ENCODE data around the gene AKAP8.

AKAP8 gene

GRCh38 chr19:15379083-15379998 is at the start of gene AKAP8:
AKAP8 (minus strand) TSS chr19:15379787; CDS start chr19:15379731, 56 bp downstream.
- ATAC-seq (replicated peaks; ENCODE audit: extremely low read depth, poor library complexity, severe bottlenecking) (peak; percentile 92), DNase-seq (ENCODE audit: low spot score in 2 of 2) (peak; percentile 94 to 97)
- no peaks in the 10 kb centered on the region for H3K9me3 Mint-ChIP-seq
- H3K36me3 Mint-ChIP-seq (ENCODE audit: insufficient read depth) = peaks cover 26% of the 10 kb centered on the region
- peak within 1 kb of the TSS; percentile 97 for H3K27ac Mint-ChIP-seq (ENCODE audit: low read depth)
- no peaks in the 10 kb centered on the region for H3K27me3 Mint-ChIP-seq
- peak within 1 kb of the TSS; percentile 92 for H3K4me3 Mint-ChIP-seq
- H3K4me1 Mint-ChIP-seq = peaks cover 36% of the 10 kb centered on the region

DNA sequence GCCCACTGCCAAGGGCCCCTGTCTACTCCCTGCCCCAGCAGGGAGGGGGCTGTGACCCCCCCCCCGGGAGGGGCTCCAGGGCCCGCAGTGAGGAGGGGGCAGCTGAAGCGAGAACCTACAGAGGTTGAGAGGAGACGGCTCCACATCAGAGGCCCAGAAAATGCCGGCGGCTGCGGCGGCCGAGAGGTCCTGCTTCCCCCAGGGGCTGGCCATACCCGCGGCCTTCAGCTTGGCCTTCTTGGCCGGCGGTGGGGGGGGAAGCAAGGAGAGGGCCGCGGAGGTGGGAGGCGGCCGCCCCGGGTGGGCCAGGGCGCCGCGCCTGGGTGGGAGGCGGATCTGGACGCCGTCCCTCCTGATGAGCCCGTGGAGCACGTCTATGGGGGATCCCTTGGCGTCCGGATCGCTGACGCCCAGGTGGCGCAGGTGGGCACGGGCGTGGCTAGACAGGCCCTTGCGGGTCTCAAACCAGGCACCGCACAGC is 48.4 kb upstream of the AKAP8 start:
- Mint-ChIP-seq H3K9me3 (no peaks in the 10 kb centered on the region), H3K27me3 (no peaks in the 10 kb centered on the region), H3K4me3 (no peak overlapping the region), H3K4me1 (peaks cover 25% of the 10 kb centered on the region), H3K36me3 (ENCODE audit: insufficient read depth) (peaks cover 19% of the 10 kb centered on the region), H3K27ac (ENCODE audit: low read depth) (no peak overlapping the region)
- ATAC-seq (replicated peaks; ENCODE audit: extremely low read depth, poor library complexity, severe bottlenecking) (no peak), DNase-seq (ENCODE audit: low spot score in 2 of 2) (no peak)

DNA sequence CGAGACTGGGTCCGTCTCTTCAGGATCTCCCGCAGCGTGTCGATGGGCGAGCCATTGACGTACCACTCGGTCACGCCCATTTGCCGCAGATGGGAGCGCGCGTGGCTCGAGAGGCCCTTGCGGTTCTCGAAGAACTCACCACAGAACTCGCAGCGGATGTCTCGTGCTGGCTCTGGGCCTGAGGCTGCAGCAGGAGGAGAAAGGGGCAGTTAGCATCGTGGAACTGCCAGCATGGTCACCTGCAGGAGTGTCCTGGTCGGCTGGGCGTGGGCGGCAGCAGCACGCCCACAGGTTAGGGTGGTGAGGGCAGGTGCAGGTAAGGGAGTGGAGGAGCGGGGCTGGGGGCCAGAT is 47.7 kb upstream of the AKAP8 start:
- DNase-seq (ENCODE audit: low spot score in 2 of 2) = no peak
- H3K36me3 Mint-ChIP-seq (ENCODE audit: insufficient read depth) = peaks cover 19% of the 10 kb centered on the region
- no peak overlapping the region for H3K4me3 Mint-ChIP-seq
- ATAC-seq (replicated peaks; ENCODE audit: extremely low read depth, poor library complexity, severe bottlenecking) = no peak
- peaks cover 23% of the 10 kb centered on the region for H3K4me1 Mint-ChIP-seq
- H3K27ac Mint-ChIP-seq (ENCODE audit: low read depth) = no peak overlapping the region
- no peaks in the 10 kb centered on the region for H3K9me3 Mint-ChIP-seq
- H3K27me3 Mint-ChIP-seq = no peaks in the 10 kb centered on the region

DNA sequence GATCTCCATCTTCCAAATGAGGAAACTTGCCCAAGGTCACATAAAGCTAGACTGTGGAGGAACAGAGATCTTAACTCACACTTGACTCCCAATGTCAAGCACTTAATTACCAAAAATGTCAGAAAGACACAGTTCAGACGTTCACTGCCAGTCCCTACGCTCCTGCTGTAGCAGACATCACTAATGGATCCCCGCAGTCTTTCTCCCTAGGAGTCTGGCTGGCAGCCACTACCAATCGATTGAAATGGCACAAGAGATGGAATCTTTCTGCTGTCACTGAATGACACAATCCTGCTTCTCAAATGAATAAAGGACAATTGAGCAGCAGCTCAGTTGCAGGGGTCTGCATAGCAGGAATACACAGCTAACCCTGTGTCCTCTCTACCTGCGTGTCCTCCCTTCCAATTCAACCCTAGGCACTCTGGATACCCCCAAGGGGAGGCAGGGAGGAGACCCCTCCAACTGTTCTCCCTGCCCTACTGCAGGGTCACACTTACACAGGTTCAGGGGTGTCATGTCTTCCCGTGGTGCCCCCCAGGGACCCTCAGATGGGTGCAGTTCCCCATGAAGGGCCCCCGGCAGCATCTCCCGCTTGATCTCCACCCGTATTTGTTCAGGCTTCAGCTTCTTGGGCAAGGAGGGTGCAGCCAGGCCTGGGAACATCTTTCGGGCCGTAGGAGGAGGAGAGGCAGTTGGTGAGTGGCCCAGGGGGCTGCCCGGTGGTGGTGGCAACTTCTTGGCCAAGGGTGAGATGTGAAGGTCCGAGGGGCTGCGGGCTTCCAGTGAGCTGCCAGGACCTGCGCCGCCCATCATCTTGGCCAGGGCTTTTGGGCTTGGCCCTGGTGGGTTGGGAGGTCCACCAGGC is 47.1 kb upstream of the AKAP8 start:
- H3K36me3 Mint-ChIP-seq (ENCODE audit: insufficient read depth) = peaks cover 15% of the 10 kb centered on the region
- H3K4me1 Mint-ChIP-seq = peaks cover 19% of the 10 kb centered on the region
- no peak for DNase-seq (ENCODE audit: low spot score in 2 of 2)

DNA sequence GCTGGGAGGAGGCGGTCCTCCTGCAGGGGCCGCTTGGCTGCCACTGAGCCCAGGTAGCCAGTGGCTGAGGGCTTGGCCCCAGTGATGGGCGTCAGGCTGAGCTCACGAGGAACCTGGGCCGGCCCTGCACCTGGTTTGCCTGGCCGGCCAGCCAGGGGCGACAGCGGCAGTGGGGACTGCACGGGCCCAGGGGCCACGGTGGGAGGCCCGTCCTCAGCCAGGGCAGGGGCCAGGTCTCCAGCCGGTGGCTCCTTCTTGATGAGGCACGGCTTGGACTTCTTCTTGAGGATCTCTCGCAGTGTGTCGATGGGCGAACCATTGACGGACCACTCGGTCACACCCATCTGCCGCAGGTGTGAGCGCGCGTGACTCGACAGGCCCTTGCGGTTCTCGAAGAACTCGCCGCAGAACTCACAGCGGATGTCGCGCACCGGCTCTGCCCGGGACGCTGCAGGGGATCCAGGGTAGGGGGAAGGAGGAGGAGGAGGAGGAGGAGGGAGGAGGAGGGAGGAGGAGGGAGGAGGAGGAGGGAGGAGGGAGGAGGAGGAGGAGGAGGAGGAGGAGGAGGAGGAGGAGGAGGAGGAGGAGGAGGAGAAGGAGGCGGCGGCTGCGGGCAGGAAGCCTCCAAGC is 45.8 kb upstream of the AKAP8 start:
- Mint-ChIP-seq H3K4me3 (no peak overlapping the region), H3K4me1 (peaks cover 9% of the 10 kb centered on the region), H3K36me3 (ENCODE audit: insufficient read depth) (peaks cover 14% of the 10 kb centered on the region), H3K27me3 (no peaks in the 10 kb centered on the region), H3K27ac (ENCODE audit: low read depth) (no peak overlapping the region), H3K9me3 (no peaks in the 10 kb centered on the region)
- DNase-seq (ENCODE audit: low spot score in 2 of 2) (no peak), ATAC-seq (replicated peaks; ENCODE audit: extremely low read depth, poor library complexity, severe bottlenecking) (no peak)

More for the DNA sequence above, 47.1 kb upstream of the AKAP8 start:
- Mint-ChIP-seq H3K4me3 (no peak overlapping the region), H3K27ac (ENCODE audit: low read depth) (no peak overlapping the region), H3K27me3 (no peaks in the 10 kb centered on the region), H3K9me3 (no peaks in the 10 kb centered on the region)
- ATAC-seq (replicated peaks; ENCODE audit: extremely low read depth, poor library complexity, severe bottlenecking) = no peak

DNA sequence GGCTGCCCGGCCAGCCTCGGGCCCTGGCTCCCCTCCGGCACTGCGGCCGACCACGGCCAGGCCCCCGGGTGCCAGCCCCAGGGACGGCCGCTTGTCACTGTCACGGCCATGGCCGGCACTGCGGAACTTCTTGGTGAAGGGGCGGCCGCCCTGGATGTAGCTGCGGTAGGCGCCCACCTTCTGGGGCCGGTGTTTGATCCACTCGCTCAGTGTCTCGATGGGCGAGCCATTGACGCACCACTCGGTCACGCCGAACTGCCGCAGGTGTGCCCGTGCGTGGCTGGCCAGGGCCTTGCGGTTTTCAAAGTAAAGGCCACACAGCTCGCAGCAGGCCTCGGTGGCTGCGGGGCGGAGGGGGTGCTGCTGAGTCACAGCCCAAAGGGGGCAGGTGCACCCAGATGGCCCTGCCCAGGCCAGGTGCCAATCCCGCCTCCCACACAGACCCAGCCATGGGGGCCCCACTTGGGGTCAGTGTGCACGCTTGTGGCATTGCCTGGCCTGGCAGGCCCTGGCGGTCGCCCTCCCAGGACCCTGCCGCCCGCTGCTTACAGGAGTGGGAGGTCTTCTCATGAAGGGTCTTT is 45.2 kb upstream of the AKAP8 start:
- Mint-ChIP-seq H3K9me3 (no peaks in the 10 kb centered on the region), H3K4me1 (peaks cover 10% of the 10 kb centered on the region), H3K27ac (ENCODE audit: low read depth) (no peak overlapping the region), H3K4me3 (no peak overlapping the region), H3K27me3 (no peaks in the 10 kb centered on the region), H3K36me3 (ENCODE audit: insufficient read depth) (peaks cover 12% of the 10 kb centered on the region)
- DNase-seq (ENCODE audit: low spot score in 2 of 2) (no peak), ATAC-seq (replicated peaks; ENCODE audit: extremely low read depth, poor library complexity, severe bottlenecking) (no peak)

- H3K4me3 Mint-ChIP-seq = no peak overlapping the region
Measured at GRCh38 chr19:15424121-15424520, 44.5 kb upstream of the AKAP8 start.

GRCh38 chr19:15423130-15423529 is 43.5 kb upstream of the AKAP8 start:
- Mint-ChIP-seq H3K27me3 (no peaks in the 10 kb centered on the region), H3K9me3 (no peaks in the 10 kb centered on the region), H3K4me3 (no peak overlapping the region), H3K4me1 (peaks cover 25% of the 10 kb centered on the region), H3K27ac (ENCODE audit: low read depth) (no peak overlapping the region), H3K36me3 (ENCODE audit: insufficient read depth) (peaks cover 15% of the 10 kb centered on the region)
- no peak for DNase-seq (ENCODE audit: low spot score in 2 of 2)
- no peak for ATAC-seq (replicated peaks; ENCODE audit: extremely low read depth, poor library complexity, severe bottlenecking)

More at GRCh38 chr19:15424121-15424520, 44.5 kb upstream of the AKAP8 start:
- H3K27me3 Mint-ChIP-seq = no peaks in the 10 kb centered on the region
- no peak overlapping the region for H3K27ac Mint-ChIP-seq (ENCODE audit: low read depth)
- H3K36me3 Mint-ChIP-seq (ENCODE audit: insufficient read depth) = peaks cover 13% of the 10 kb centered on the region
- no peaks in the 10 kb centered on the region for H3K9me3 Mint-ChIP-seq
- peaks cover 16% of the 10 kb centered on the region for H3K4me1 Mint-ChIP-seq
- DNase-seq (ENCODE audit: low spot score in 2 of 2) (no peak), ATAC-seq (replicated peaks; ENCODE audit: extremely low read depth, poor library complexity, severe bottlenecking) (no peak)

GRCh38 chr19:15422296-15423075 is 42.9 kb upstream of the AKAP8 start:
- Mint-ChIP-seq H3K27me3 (no peaks in the 10 kb centered on the region), H3K4me1 (peaks cover 31% of the 10 kb centered on the region), H3K4me3 (no peak overlapping the region), H3K9me3 (no peaks in the 10 kb centered on the region), H3K36me3 (ENCODE audit: insufficient read depth) (peaks cover 15% of the 10 kb centered on the region), H3K27ac (ENCODE audit: low read depth) (no peak overlapping the region)
- no peak for ATAC-seq (replicated peaks; ENCODE audit: extremely low read depth, poor library complexity, severe bottlenecking)
- DNase-seq (ENCODE audit: low spot score in 2 of 2) = no peak

DNA sequence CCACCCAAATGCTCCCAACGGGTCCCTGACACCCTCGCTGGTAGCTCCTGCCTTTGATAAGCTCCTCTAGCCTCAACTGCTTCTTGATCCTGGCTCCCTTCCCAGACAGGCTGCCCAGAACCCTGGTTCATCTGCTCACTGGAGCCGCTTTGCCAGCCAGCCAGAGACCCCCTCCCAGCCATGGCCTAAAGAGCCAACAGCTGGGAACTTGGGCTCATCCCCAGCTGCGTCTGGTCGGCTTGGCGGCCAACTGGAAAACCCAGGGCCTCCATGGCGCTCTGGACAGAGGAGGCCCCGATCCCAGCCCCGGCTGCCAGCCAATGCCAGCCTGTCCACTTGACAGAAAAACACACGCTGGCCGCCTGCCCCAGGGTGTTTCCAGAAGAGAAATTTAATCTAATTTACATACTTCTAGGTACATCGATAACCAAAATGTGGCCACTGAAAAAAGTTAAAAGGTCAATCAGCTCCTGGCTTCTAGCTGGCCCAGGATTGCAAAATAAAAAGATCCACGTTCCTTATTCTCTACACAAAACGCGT is 42.2 kb upstream of the AKAP8 start:
- Mint-ChIP-seq H3K36me3 (ENCODE audit: insufficient read depth) (peaks cover 15% of the 10 kb centered on the region), H3K4me3 (no peak overlapping the region), H3K9me3 (no peaks in the 10 kb centered on the region), H3K27me3 (no peaks in the 10 kb centered on the region), H3K27ac (ENCODE audit: low read depth) (no peak overlapping the region), H3K4me1 (peaks cover 33% of the 10 kb centered on the region)
- no peak for DNase-seq (ENCODE audit: low spot score in 2 of 2)
- ATAC-seq (replicated peaks; ENCODE audit: extremely low read depth, poor library complexity, severe bottlenecking) = no peak

DNA sequence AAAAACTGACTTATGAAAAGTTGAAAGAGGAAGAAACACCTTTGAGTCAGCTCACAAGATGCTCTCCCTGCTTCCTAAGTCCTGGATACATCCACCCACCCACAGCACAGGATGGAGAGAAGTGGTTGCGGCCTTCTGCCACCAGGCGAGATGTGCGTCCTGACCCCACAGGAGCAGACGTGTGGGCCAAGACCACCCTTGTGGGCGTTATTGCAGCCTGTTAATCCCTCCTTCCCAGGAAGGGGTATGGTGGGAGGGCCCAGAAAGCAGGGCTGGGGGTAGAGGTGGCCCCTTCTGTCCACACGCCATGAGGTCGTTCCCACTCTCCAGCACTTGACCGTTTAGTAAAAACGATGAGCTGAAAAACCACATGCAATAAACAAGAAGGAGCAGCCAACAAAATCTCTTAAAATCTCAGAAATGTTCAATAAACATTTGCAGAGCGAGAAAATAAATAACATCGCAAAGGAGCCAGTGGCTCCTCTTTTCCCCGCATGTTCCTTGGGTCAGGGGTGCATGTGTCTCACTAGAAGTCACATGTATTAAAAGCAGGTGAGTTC is 41.6 kb upstream of the AKAP8 start:
- Mint-ChIP-seq H3K9me3 (no peaks in the 10 kb centered on the region), H3K4me3 (no peak overlapping the region), H3K27ac (ENCODE audit: low read depth) (no peak overlapping the region), H3K36me3 (ENCODE audit: insufficient read depth) (peaks cover 15% of the 10 kb centered on the region), H3K27me3 (no peaks in the 10 kb centered on the region), H3K4me1 (peaks cover 39% of the 10 kb centered on the region)
- DNase-seq (ENCODE audit: low spot score in 2 of 2) = no peak
- ATAC-seq (replicated peaks; ENCODE audit: extremely low read depth, poor library complexity, severe bottlenecking) = no peak

Measured in central memory CD8-positive, alpha-beta T cell (primary cell).